ENCODE results near the gene C1QL3. TPM values are rescaled to one million over a fixed set of nuclear protein-coding genes. Genes with fewer than 3 reads are reported as not detected.

The C1QL3 gene
- total RNA-seq, 1 donor from 2014 or later = 0.28 TPM

GRCh38 chr10:16497911-16498310, 23.8 kb downstream of the C1QL3 start:
- H3K4me1 ChIP-seq = peaks cover 16% of the 10 kb centered on the region
- H3K4me3 ChIP-seq = peak overlapping the region; percentile 16
- no peaks in the 10 kb centered on the region for H3K9me3 Mint-ChIP-seq
- H2AFZ ChIP-seq (replicated peaks) = no peak overlapping the region
- H3K9me3 ChIP-seq (ENCODE audit: low read depth) = no peaks in the 10 kb centered on the region
- no peak overlapping the region for H3K4me3 Mint-ChIP-seq
- no peaks in the 10 kb centered on the region for H3K36me3 ChIP-seq
- no peaks in the 10 kb centered on the region for H3F3A ChIP-seq (ENCODE audit: low read depth)
- no peaks in the 10 kb centered on the region for H4K20me1 ChIP-seq (ENCODE audit: low read depth)
- no peaks in the 10 kb centered on the region for H3K36me3 Mint-ChIP-seq
- H3K4me2 ChIP-seq = peak overlapping the region; percentile 35
- peaks cover 2% of the 10 kb centered on the region for H3K4me1 Mint-ChIP-seq
- H3K27me3 ChIP-seq = no peaks in the 10 kb centered on the region
- DNase-seq (ENCODE audit: low spot score) = peak; percentile 54
- no peak overlapping the region for H3K9ac ChIP-seq
- H3K79me2 ChIP-seq (ENCODE audit: low read depth) = no peaks in the 10 kb centered on the region
- peaks cover 2% of the 10 kb centered on the region for H3K27me3 Mint-ChIP-seq (ENCODE audit: insufficient read depth, low read depth)
- TF ChIP-seq EZH2 (IDR thresholded peaks at IDR 0.05) (no peak), CTCF (IDR thresholded peaks at IDR 0.05) (no peak), EZH2phosphoT487 (IDR thresholded peaks at IDR 0.05) (no peak)
- no peak overlapping the region for H3K27ac Mint-ChIP-seq
- H3K27ac ChIP-seq = no peak overlapping the region

GRCh38 chr10:16493884-16494536, 27.7 kb downstream of the C1QL3 start:
- Mint-ChIP-seq H3K4me1 (peaks cover 6% of the 10 kb centered on the region), H3K4me3 (no peak overlapping the region), H3K9me3 (no peaks in the 10 kb centered on the region), H3K27me3 (ENCODE audit: insufficient read depth, low read depth) (peaks cover 2% of the 10 kb centered on the region), H3K36me3 (no peaks in the 10 kb centered on the region), H3K27ac (no peak overlapping the region)
- Histone ChIP-seq H2AFZ (replicated peaks) (no peak overlapping the region), H3K36me3 (no peaks in the 10 kb centered on the region), H3F3A (ENCODE audit: low read depth) (no peaks in the 10 kb centered on the region), H3K9me3 (ENCODE audit: low read depth) (no peaks in the 10 kb centered on the region), H3K4me2 (no peak overlapping the region), H3K79me2 (ENCODE audit: low read depth) (no peaks in the 10 kb centered on the region), H3K4me1 (peaks cover 25% of the 10 kb centered on the region), H4K20me1 (ENCODE audit: low read depth) (no peaks in the 10 kb centered on the region), H3K27me3 (no peaks in the 10 kb centered on the region), H3K4me3 (no peak overlapping the region), H3K27ac (no peak overlapping the region), H3K9ac (no peak overlapping the region)
- DNase-seq (ENCODE audit: low spot score) = no peak
- TF ChIP-seq EZH2 (IDR thresholded peaks at IDR 0.05) = no peak
- no peak for TF ChIP-seq CTCF (IDR thresholded peaks at IDR 0.05)
- TF ChIP-seq EZH2phosphoT487 (IDR thresholded peaks at IDR 0.05) = no peak

GRCh38 chr10:16491933-16492332, 29.7 kb downstream of the C1QL3 start:
- H3K27me3 ChIP-seq = no peaks in the 10 kb centered on the region
- TF ChIP-seq CTCF (IDR thresholded peaks at IDR 0.05) (no peak), EZH2phosphoT487 (IDR thresholded peaks at IDR 0.05) (no peak), EZH2 (IDR thresholded peaks at IDR 0.05) (no peak)
- H3K9me3 ChIP-seq (ENCODE audit: low read depth) = no peaks in the 10 kb centered on the region
- H3K27ac ChIP-seq = no peak overlapping the region
- no peaks in the 10 kb centered on the region for H3F3A ChIP-seq (ENCODE audit: low read depth)
- H2AFZ ChIP-seq (replicated peaks) = no peak overlapping the region
- peaks cover 18% of the 10 kb centered on the region for H3K4me1 ChIP-seq
- no peaks in the 10 kb centered on the region for H3K27me3 Mint-ChIP-seq (ENCODE audit: insufficient read depth, low read depth)
- no peak overlapping the region for H3K27ac Mint-ChIP-seq
- no peaks in the 10 kb centered on the region for H3K79me2 ChIP-seq (ENCODE audit: low read depth)
- no peaks in the 10 kb centered on the region for H3K9me3 Mint-ChIP-seq
- H3K4me1 Mint-ChIP-seq = peaks cover 4% of the 10 kb centered on the region
- no peaks in the 10 kb centered on the region for H3K36me3 Mint-ChIP-seq
- H3K9ac ChIP-seq = no peak overlapping the region
- H4K20me1 ChIP-seq (ENCODE audit: low read depth) = no peaks in the 10 kb centered on the region
- H3K4me3 ChIP-seq = no peak overlapping the region
- no peak overlapping the region for H3K4me2 ChIP-seq
- H3K4me3 Mint-ChIP-seq = no peak overlapping the region
- DNase-seq (ENCODE audit: low spot score) = peak; percentile 6
- H3K36me3 ChIP-seq = no peaks in the 10 kb centered on the region
